ENCODE data around the gene MID2. TPM values are rescaled to one million over a fixed set of nuclear protein-coding genes. Genes with fewer than 3 reads are reported as not detected.

The MID2 gene
- total RNA-seq, 1 experiment from 2014 or later: 7.1 TPM

- no peak for TF ChIP-seq CTCF (IDR thresholded peaks at IDR 0.05; ENCODE audit: unreplicated experiment)
- Mint-ChIP-seq H3K36me3 (ENCODE audit: insufficient read depth, unreplicated experiment) (no peaks in the 10 kb centered on the region), H3K4me3 (ENCODE audit: low read depth, unreplicated experiment) (no peak overlapping the region), H3K27me3 (ENCODE audit: unreplicated experiment) (no peaks in the 10 kb centered on the region), H3K9me3 (ENCODE audit: low read depth, unreplicated experiment) (no peaks in the 10 kb centered on the region), H3K27ac (ENCODE audit: unreplicated experiment) (no peak overlapping the region), H3K4me1 (ENCODE audit: low read depth, unreplicated experiment) (peaks cover 8% of the 10 kb centered on the region)
- DNase-seq: no peak
- BruUV-seq (replicated peaks): no TSS peak
- CTCF ChIA-PET: no interaction called here
- intact Hi-C loops (cut with micrococcal nuclease; ENCODE audit: unreplicated experiment): no loop called here
These were observed 35.4 kb downstream of the MID2 start for GRCh38 chrX:107861056-107861455.

- Mint-ChIP-seq H3K27me3 (ENCODE audit: unreplicated experiment) (no peaks in the 10 kb centered on the region), H3K36me3 (ENCODE audit: insufficient read depth, unreplicated experiment) (no peaks in the 10 kb centered on the region), H3K4me3 (ENCODE audit: low read depth, unreplicated experiment) (no peak overlapping the region), H3K9me3 (ENCODE audit: low read depth, unreplicated experiment) (no peaks in the 10 kb centered on the region), H3K27ac (ENCODE audit: unreplicated experiment) (no peak overlapping the region), H3K4me1 (ENCODE audit: low read depth, unreplicated experiment) (no peaks in the 10 kb centered on the region)
- intact Hi-C loops (cut with micrococcal nuclease; ENCODE audit: unreplicated experiment): no loop called here
- DNase-seq: no peak
- no TSS peak for BruUV-seq (replicated peaks)
- no peak for TF ChIP-seq CTCF (IDR thresholded peaks at IDR 0.05; ENCODE audit: unreplicated experiment)
- CTCF ChIA-PET: interaction anchor here (1.4 kb wide), 1 partner anchor 22 kb away, joined by 5 read pairs; no protein-coding TSS in a partner anchor
These were observed 45.5 kb downstream of the MID2 start for GRCh38 chrX:107871136-107871535.

- TF ChIP-seq CTCF (IDR thresholded peaks at IDR 0.05; ENCODE audit: unreplicated experiment): no peak
- H3K27me3 Mint-ChIP-seq (ENCODE audit: unreplicated experiment): no peaks in the 10 kb centered on the region
- H3K27ac Mint-ChIP-seq (ENCODE audit: unreplicated experiment): no peak overlapping the region
- no TSS peak for BruUV-seq (replicated peaks)
- no peak overlapping the region for H3K4me3 Mint-ChIP-seq (ENCODE audit: low read depth, unreplicated experiment)
- intact Hi-C loops (cut with micrococcal nuclease; ENCODE audit: unreplicated experiment): no loop called here
- CTCF ChIA-PET: no interaction called here
- no peak for DNase-seq
- H3K36me3 Mint-ChIP-seq (ENCODE audit: insufficient read depth, unreplicated experiment): no peaks in the 10 kb centered on the region
- no peaks in the 10 kb centered on the region for H3K9me3 Mint-ChIP-seq (ENCODE audit: low read depth, unreplicated experiment)
- no peaks in the 10 kb centered on the region for H3K4me1 Mint-ChIP-seq (ENCODE audit: low read depth, unreplicated experiment)
These were observed 52.4 kb downstream of the MID2 start for GRCh38 chrX:107878106-107878505.

- TF ChIP-seq CTCF (IDR thresholded peaks at IDR 0.05; ENCODE audit: unreplicated experiment): no peak
- Mint-ChIP-seq H3K27me3 (ENCODE audit: unreplicated experiment) (no peaks in the 10 kb centered on the region), H3K4me3 (ENCODE audit: low read depth, unreplicated experiment) (no peak overlapping the region), H3K4me1 (ENCODE audit: low read depth, unreplicated experiment) (no peaks in the 10 kb centered on the region), H3K36me3 (ENCODE audit: insufficient read depth, unreplicated experiment) (no peaks in the 10 kb centered on the region), H3K27ac (ENCODE audit: unreplicated experiment) (no peak overlapping the region), H3K9me3 (ENCODE audit: low read depth, unreplicated experiment) (no peaks in the 10 kb centered on the region)
- CTCF ChIA-PET: no interaction called here
- no peak for DNase-seq
- no TSS peak for BruUV-seq (replicated peaks)
- intact Hi-C loops (cut with micrococcal nuclease; ENCODE audit: unreplicated experiment): no loop called here
These were observed 54.5 kb downstream of the MID2 start for GRCh38 chrX:107880054-107880610.
